Activated CD4-positive, alpha-beta T cell treated with anti-CD3 and anti-CD28 coated beads, Interleukin-2, amount 50 U/mL, for 16 hours (primary cell): ENCODE results near the gene LEMD2.

Experiments
- DNase-seq: peaks from one replicate; pipeline ENCODE4 v3.0.0-alpha.2; 2020

The LEMD2 gene

GRCh38 chr6:33818293-33818692 is 29.4 kb upstream of the LEMD2 start:
- DNase-seq: no peak

DNA sequence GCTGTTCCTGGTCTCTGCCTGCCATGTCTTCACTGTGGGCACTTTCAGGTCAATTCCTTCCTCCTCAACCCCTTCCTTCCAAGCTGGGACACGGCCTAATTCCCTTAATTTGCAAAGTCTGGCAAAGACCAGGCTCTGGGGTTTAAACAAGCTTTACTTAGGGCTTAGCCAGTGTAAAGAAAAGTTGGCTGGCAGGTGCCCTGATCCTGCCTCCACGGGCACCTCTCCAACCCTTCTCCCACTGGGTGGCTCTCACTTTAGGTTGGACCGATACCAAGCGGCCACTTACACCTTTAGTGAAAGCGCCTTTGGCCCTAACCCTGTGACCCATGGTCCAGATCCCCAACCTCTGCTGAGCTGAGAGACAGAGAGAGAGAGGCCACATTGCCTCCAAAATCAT is 28.6 kb upstream of the LEMD2 start:
- no peak for DNase-seq

DNA sequence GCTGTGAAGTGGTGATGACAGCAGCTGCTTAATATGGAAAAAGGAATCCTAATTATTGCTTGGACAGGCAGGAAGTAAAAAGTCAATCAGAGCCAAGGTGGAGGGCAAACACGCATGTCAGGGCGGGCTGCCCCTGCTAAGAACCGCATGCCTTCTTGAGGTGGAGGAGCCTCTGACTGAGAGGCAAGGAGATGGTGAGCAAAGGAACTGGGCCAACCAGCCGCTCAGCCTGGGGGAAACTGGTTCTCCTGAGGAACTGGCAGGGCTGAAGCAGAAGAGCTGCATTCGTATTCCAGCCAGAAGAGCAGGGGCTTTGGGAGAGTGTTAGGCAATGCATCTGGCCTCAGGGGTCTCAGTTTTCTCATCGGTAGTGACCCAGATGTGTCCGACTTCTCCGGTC is 28.0 kb upstream of the LEMD2 start:
- no peak for DNase-seq

GRCh38 chr6:33815854-33816253 is 26.9 kb upstream of the LEMD2 start:
- peak; percentile 47 for DNase-seq

DNA sequence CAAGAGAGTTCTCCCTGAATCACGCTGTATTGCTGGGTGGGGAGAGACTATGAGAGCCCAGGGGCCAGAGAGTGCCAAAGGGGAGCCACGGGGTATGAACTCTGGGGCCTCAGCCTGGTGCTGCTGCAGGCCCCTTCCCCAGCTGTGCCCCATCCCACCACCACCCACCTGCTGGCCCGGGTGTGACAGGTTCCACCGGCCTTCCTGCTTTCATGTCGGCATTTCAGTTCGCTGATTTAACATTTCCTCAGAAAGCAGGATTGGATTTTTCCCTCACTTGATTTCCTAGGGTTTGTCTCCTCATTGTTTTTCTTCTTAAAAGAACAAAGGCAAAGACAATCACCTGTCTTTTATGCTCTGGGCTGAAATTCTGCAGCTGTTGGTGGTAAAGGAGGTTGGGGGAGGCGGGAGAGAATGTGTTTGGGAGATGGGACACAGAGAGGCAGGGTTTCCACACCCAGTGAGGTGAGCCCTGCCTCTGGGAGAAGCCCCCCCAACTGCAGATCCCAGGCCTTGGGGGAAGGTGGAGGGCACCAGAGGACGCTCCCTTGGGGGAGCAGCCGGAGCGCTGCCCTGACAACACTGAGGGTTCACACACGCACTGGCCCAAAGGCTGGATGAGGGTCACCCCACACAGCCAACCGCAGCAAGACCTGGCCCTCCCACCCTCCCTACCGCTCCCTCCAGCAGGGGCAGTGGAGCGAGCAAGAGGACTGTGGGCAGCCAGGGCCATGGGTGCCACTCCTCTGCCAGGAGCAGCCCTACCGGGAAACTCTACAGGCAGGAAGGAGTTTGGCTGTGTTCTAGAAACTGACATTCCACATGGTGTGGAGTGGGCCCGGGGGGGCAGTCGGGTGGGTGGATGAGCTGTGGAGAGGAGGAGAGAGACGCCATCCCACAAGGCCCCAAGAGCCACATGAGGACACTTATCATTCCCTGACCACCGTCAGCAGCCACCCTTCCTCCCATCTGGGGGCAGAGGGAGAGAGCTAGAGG is 25.4 kb upstream of the LEMD2 start:
- no peak for DNase-seq

DNA sequence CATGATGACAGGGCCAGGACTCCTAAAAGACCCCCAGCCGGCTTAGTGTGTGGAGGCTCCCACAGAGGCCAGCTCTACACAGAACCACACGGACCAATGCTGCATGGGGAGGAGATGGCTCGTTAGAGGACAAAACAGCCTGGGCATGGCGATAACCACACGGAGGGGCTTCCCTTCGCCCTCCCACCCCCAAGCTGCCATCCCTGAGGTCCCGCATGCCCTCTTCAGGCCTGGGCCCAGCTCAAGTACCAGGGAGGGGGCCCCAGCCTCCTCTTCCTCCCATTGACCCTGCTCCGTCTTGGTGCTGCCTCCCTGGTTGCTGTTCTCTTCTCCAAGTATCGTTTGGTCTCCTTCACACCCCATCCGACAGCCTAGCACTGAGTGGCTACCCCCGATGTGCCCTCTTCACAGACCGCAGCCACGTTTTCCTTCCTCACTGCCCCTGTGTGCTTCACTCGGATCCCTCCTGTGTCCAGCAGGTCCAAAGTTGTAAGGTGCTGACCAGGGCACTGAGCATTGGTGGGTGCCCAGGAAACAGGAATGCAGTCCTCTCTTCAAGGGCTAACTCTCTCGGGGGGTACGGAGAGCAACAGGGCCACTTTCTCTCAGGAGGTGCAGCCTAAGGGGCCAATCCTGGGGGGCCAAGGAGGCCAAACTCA is 24.4 kb upstream of the LEMD2 start:
- DNase-seq: no peak

DNA sequence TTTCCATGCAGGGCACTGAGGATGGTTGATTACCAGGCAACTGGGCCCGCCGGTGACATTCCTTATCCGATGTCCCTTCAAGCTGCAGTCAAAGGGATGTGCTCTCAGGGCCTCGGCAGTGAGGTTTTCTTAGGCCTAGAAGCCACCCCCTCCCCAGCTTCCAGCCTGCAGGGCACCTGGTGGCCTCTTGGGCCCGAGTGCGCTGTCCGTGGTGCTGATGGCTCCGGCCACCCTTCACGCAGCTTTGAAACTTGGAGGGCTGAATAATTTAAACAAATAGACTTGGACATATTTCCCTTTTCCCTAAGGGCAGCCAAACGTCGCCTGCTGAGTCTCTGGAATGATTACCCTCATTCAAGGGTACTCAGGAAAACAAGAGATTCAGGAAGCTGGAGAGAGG is 23.7 kb upstream of the LEMD2 start:
- peak; percentile 13 for DNase-seq

DNA sequence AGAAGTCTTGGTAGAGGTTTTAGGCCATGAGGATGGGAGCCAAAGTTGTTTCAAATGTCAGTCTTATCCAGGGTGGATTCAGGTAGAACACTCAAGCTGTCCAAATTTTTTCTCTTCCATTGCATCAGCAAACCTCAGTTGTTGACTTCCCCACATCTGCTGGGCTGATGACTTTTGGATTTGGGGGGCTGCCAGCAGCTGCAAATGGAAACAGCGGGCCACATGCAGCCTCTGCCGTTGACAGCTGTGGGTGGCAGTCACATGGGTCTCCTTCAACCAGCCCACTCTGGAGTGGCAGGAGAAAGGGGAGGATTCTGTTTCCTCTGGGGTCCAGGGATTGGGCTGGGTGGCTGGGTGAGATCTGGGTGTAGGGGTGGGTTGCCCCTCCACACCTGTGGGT is 20.7 kb upstream of the LEMD2 start:
- no peak for DNase-seq

DNA sequence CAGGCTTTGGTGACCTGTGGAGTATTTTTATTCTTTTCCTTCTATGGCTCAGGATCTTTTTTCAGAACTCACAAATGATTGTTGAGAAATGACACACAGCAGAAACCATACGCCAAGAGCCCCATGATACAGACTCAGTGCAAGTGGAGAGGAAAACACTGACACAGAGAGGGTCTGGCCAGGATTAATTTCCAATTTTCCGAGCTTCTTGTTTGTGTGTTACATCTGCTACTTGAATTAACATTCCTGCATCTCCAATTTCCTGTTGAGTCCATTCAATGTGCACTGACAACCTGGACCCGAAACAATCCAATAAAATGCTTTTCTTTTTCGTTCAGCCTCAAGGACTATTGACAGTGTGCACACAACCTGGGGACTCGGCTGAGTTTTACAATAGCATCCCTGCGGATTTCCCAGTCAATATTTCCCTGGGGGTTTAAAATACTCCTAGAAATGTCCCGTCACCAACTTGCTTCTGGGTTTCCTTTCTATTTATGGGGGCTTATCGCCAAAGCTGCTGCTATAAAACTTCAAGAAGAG is 19.8 kb upstream of the LEMD2 start:
- DNase-seq: no peak

GRCh38 chr6:33807606-33808005 is 18.7 kb upstream of the LEMD2 start:
- DNase-seq: no peak

DNA sequence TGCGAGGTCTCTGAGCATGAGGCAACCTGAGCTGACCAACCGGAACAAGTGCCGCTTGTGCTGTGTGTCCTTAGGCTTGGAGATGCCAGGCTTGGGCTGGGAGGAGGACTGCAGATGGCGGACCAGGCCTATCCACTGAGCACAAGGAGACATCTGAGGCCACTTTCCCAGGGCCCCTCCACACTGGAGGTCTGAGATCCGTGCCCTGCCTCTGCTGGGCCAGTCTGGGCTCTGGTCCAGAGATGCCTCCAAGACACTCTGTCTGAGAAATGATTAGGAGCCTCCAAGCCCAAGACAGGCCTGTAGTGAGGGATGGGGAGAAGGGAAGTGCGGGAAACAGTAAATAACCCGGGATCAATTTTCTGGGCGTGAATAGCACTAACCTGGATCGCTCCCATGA is 17.9 kb upstream of the LEMD2 start:
- no peak for DNase-seq

DNA sequence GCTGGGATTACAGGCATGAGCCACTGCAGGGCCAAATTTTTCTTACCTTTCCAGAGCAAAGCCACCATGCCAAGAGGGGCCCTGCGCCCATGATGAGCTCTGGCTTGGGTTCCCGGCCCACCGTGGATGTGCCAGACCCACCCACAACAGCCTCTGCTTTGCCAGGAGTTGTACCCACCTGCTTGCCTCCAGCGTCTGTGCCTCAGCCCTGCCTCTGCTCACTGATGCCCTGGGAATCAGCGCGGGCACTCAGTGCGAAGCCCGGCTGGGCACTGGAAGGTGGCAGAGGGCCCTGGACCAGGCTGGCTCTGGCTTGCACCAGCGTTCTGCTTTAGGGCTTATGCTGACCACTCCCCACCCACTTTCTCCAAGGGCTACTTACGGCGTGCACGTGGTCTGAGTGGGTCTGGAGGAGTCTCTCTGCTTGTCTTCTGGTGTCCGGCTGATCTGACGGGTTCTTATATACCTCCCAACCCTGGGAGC is 14.7 kb upstream of the LEMD2 start, which contains the start of gene MLN:
Gene MLN, minus strand, starts transcription at position 433 of the 483 bp plus-strand sequence. CDS start 2,840 bp downstream, outside the sequence.
- no peak for DNase-seq

DNA sequence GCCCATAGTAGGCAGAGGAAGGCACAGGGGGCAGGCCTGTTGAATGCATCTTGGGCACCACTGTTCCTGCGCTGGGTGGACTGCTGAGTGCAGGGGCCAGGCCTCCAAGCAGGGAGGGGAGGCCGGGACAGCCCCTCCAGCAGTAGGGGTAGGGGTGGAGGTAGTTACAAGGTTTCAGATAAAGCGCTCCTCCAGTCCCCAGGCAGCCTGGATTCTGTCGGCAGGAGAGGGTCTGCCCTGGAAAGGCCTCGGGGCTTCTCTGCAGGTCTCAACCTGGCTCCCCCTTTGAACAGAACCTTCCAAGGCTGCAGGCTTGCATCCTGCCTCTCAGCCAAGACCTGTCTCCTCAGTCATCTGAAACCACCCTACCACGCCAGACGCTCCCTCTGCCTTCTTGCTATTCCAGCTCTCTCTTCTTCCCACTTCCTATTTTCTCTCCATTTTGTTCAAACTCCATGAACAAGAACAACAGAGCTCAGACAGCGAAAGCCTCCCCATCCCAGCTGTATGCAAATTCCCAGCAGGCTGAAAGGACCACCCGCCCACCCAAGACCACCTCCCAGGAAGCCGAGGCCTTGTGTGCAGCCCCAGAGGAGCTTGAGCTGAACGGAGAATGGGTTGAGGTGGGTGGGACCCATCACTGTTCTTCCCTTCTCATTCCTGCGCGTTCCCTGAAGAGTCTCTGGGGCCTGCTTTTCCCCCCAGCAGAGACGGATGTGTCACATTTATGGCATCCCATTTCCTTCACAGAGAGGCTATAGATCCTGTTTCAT is 13.4 kb upstream of the LEMD2 start:
- no peak for DNase-seq

DNA sequence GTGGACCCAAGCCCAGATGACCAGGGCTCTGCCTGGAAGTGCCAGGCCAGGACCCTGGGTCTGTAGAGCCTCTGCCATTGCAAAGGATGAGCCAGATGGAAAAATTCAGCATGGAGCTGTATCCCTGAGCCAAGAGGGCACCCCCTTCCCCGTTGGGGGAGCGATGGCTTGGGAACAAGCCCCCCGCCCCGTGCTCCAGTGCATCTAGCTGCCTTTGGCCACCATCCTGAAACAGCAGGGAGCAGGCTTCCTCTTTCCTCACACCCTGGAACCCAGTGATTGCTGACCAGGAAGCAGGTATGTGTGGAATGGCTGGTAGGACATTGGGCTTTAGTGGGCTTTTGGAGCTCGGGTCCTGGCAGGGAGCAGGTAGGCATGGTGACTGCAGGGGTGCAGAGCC is 12.7 kb upstream of the LEMD2 start:
- no peak for DNase-seq

GRCh38 chr6:33800248-33800969 is 11.5 kb upstream of the LEMD2 start:
- no peak for DNase-seq

DNA sequence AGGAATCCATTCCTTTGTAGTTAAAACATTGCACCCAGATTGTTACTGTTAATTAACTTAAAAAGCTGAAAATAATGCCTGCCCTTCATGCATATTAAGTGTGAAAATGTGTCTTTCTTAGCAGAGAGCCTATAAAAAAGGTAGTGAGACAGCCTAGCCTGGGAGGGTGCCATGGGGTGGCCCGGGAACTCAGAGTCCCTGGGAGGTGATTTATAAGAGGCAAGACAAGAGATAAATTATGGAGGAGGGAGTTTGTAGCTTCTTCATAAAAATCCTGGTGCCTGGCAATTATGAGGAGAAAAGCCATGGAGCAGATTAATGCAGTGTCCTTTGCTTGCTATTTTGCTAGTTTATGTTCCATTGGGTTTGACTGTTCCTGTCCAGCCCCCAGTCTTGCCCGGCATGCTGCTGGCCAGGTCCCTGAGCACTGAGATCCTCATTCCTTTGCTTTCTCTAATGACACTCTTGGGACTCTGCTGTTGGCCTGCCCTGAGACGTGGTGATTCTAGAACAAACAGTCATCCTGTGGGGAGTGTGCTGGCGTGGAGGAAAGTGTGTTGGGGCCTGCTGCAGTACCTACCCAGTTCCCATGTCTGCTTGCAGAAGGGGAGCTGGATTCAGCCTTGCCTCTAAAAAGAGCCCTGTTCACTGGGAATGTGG is 10.7 kb upstream of the LEMD2 start:
- DNase-seq: no peak

- DNase-seq: no peak
These were observed 9.5 kb upstream of the LEMD2 start for GRCh38 chr6:33798343-33798848.

- DNase-seq: no peak
These were observed 8.9 kb upstream of the LEMD2 start for GRCh38 chr6:33797626-33798342.

- DNase-seq: no peak
These were observed 6.1 kb upstream of the LEMD2 start for GRCh38 chr6:33794910-33795623.

GRCh38 chr6:33792981-33793380 is 4.1 kb upstream of the LEMD2 start:
- DNase-seq: no peak
